ENCODE data around the gene ZNF3.

ZNF3 gene

DNA sequence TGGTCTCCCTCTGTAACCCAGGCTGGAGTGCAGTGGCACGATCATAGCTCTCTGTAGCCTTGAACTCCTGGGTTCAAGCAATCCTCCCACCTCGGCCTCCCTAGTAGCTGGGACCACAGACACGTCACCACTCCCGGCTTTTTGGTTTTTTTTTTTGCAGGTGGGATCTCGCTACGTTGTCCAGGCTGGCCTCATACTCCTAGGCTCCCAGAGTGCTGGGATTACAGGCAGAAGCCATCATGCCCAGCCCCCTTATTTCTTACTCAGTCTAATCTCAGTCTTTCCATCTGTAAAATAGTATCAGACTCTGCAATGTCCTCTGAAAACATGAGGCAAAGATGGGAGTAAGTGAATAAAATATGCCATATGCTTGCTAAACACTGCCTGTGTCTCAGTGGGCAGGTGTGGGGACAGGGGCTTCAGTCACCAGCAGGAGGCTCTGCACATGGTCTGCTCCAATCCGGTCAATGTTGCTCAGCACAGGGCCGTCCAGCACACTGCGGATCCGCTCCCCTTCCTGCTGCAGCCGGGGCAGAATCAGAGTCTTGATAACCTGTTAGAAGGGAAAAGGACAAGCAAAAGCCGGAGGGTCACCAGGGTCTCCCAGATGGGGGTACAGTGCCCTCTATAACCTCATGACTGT lies 28.1 kb upstream of the ZNF3 start:
- DNase-seq (ENCODE audit: low read depth), result no peak

DNA sequence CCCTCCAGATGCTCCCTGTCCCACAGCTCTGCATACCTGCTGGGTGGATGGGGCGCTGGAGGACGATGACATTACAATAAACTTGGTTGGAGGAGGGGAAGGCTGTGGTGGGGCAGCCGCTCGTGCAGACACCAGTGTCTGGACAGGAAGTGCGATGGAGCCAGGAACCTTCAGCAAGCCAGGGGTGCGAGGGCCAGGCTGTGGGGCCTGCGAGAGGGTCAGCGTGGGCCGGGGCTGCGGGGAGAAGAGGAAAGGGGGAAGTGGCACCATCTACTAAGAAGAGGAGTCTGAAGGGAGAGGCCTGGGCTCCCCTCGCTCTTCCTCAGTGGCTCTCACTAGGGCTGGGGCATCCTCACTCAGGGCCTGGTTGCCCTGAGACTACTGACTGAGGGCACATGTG lies 26.4 kb upstream of the ZNF3 start:
- DNase-seq (ENCODE audit: low read depth), result no peak

DNA sequence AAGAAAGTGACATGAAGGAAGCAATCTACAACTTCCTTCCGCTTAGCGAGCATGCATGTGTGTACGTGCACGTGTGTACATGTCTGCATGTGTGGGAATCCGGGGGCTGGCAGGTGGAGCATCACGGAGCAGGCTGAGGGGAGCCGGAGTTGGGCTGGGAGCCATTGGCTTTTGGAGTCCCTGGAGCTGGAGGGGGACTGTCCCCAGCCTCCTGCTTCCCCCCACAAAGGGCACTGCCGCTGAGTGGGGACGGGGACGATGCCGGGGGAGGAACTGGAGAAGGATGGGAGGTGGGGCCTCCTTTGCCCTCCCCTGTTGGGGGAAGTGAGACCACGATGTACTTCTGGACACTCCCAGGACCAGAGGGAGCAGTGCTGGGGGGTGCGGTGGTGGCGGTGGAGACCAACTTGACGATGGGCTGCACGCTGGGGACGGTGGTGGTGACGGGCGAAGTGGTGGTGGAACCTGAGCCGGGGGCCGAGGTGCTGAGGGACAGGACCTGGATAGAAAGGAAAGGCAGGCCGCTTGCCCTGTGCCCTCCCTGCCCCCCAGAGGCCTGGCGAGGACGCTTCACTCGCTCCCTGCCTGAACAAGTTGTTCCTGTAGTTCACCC lies 25.7 kb upstream of the ZNF3 start:
- DNase-seq (ENCODE audit: low read depth), result no peak

DNA sequence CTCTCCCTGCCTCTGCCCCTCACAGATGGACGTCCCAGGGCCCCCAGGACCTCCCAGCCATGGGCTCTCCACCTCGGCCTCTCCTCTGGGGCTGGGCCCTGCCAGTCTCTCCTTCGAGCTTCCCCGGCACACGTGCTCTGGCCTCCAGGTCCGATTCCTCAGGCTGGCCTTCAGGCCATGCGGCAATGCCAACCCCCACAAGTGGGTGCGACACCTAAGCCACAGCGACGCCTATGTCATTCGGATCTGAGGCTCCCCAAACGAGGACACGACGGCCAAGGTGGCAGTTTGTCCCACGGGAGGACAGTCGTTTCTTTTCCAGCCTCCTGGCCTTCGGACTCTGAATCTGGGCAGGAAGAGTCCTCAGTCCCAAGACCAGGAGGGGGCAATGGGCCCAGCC lies 25.1 kb upstream of the ZNF3 start:
- no peak for DNase-seq (ENCODE audit: low read depth)

DNA sequence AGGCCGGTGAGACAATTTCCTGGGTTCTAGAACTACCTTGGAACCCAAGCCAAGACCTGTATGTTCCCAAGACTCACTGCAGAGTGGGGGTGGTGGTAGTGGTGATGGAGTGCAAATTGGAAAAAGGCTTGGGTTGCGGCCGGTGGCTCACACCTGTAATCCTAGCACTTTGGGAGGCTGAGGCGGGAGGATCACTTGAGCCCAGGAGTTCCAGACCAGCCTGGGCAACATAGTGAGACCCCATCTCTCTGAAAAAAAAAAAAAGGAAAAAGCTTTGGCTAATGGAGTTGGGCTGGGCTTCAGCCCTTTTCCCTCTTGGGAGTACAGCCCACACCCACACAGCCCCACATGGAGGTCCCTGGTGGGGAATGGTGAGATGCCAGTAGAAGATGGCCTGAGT lies 24.0 kb upstream of the ZNF3 start:
- no peak for DNase-seq (ENCODE audit: low read depth)

DNA sequence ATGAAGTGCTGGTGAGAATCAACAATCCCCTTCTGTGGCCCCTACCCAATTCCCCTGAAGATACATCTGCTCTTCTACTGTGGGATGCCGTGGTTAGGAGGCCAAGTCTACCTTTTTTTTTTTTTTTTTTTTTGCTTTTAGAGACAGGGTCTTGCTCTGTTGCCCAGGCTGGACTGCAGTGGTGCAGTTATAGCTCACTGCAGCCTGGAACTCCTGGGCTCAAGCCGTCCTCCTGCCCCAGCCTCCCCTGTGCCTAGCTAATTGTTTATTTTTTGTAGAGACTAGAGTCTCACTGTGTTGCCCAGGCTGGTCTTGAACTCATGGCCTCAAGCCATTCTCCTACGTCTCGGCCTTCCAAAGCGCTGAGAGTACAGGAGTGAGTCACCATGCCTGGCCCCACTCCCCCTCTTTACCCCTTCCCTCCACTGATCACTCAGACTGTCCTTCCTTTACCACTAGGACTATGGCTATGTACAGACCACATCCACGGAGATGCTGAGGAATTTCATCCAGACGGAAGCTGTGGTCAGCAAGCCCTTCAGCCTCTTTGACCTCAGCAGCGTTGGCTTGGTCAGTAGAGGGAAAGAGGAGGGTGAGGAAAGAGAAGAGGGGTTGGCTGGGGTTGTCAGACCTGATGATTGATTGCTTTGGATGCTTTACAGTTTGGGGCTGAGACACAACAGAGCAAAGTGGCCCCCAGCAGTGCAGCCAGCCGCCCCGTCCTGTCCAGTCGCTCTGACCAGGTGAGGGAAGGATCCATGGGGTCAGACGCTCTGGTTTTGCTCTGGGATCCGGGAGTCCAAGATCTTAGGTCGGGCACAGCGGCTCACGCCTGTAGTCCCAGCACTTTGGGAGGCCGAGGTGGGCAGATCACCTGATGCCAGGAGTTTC lies 21.7 kb upstream of the ZNF3 start:
- DNase-seq (ENCODE audit: low read depth), result peak; percentile 100

DNA sequence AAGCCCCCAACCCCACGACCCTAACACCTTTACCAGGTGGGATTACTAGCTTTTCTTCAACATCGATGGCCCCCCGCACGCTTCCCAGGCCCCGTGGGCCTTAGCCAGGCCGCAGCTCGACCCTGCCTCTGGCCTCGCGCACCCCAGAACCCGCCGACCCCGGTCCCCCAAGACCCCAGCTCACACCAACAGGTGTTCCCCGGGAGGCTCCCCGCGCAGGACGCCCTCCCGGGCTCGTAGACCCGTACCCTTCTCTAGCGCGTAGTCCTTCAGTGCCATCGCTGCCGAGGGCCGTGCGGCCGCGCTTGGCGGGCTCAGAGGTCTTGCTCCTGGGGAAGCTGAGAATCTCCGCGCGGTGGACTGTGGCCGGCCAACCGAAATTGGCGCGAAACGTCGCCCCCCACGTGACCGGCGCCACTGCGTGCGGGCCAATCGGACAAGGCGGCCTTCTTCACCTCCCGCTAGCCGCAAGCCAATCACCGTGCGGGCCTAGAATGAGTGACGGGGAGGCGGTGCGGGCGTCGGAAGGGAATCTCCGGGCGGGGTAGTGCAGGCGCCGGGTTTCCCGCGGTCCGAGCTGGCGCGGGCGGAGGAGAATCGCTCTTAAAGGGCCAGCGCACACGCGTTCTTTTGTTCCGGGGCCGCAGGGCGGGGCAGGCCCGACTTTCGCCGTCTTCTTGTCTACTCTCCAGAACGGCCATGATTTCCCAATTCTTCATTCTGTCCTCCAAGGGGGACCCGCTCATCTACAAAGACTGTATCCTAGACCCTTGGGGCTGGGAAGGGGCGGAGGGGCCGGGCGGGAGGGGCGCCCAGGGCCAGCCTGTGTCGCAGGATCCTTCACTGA lies 19.7 kb upstream of the ZNF3 start, which contains the start of the genes AP4M1 and MCM7:
Gene AP4M1, plus strand, starts transcription at position 628 of the 847 bp plus-strand sequence. Its CDS starts 72 bp downstream, at position 700.
Gene MCM7, minus strand, starts transcription at position 382 of the 847 bp plus-strand sequence. Its CDS starts 103 bp downstream, at position 279.
- peak; percentile 99 for DNase-seq (ENCODE audit: low read depth)

DNA sequence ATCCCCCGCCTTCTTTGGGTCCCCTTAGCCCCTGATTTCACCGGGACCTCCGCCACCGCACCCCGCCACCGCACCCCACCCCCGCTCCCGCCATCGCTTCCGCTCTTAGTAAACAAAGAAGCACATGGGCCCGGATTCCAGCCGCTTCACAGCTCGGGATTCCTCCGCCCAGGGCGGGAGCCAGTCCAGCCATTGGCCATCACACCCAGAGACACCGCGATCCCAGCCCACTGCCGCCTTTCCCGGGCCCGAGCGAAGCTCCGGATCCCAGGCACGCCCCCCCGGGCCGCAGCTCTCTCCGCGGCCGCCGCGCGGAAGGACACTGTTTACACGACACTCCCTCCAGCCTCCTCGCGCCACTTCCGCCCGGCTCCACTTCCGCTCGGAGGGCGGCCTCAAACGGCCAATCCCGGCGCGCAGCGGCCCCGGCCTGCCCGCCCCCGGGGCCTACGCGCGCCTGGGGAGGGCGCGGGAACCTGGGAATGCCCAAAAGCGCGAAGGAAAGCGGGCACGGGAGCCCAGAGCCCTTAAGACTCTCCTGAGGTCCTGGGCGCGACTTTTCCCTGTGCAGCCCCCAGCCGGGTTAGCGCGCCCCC lies 19.0 kb upstream of the ZNF3 start:
- peak; percentile 98 for DNase-seq (ENCODE audit: low read depth)

DNA sequence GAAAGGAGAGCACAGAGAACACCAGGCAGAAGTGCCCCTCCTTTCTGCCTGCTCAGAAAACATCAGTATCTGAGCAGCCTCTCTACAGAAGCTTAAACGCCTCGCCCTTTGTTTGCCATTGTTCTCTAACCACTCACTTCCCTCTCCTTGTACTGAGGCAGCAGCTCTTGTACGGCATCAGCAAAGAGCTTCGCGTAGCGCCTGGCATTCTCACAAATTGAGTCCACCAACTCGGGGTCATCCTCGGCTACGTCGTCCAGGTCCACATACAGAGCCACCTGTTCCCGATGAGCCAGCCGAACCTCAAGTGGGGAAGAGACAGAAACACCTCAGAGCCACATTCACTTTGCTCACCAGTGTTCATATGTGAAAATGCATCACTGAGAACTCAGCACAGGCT lies 17.9 kb upstream of the ZNF3 start:
- no peak for DNase-seq (ENCODE audit: low read depth)

DNA sequence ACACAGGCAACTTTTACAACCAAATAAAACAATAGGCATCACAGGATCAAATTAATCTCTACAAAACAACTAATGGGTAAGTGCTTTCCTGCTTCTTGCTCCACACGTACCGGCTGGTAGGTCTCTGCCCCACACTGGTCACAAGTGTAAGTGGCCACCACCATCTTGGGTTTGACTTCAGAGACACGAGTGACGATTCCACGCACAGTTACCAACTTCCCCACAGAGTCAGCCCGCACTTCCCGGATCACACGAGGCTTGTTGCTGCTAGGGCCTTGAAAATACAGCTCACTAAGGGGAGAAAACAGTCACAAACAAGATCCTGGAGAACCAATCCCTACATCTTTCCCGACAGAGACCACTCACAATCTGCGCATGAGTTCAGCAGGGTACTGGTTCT lies 17.4 kb upstream of the ZNF3 start:
- no peak for DNase-seq (ENCODE audit: low read depth)

DNA sequence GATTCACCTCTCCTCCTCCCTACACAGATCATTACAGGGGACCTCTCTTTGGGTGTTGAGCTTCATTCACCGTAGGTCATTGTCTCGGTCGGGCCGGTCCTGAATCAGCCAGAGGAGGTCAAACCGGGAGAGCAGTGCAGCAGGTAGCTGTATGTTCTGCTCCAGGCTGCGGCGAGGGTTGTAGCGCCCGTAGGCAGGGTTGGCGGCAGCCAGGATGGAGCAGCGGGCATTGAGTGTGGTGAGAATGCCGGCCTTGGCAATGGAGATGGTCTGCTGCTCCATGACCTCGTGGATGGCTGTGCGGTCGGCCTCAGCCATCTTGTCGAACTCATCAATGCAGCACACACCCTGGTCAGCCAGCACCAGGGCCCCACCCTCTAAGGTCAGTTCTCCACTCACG lies 14.2 kb upstream of the ZNF3 start:
- DNase-seq (ENCODE audit: low read depth), result no peak

DNA sequence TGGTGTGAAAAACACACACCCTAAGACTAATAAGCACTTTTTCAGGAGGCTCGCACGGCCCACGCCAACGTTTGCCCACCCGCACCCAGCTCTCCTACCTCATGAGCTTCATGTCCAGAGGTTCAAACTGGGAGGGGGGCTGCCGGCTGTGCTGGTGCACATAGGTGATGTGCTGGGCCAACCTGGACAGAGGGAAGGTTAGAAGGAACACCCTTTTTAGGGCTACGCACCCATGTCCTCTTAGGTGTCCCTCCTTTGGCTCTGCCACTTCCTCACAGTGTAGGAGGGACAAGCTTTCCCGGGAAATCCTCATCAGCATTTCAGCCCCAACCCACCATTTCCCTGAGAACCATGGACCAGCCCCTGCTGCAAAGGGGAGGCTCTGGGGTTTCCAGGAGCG lies 13.8 kb upstream of the ZNF3 start:
- no peak for DNase-seq (ENCODE audit: low read depth)

DNA sequence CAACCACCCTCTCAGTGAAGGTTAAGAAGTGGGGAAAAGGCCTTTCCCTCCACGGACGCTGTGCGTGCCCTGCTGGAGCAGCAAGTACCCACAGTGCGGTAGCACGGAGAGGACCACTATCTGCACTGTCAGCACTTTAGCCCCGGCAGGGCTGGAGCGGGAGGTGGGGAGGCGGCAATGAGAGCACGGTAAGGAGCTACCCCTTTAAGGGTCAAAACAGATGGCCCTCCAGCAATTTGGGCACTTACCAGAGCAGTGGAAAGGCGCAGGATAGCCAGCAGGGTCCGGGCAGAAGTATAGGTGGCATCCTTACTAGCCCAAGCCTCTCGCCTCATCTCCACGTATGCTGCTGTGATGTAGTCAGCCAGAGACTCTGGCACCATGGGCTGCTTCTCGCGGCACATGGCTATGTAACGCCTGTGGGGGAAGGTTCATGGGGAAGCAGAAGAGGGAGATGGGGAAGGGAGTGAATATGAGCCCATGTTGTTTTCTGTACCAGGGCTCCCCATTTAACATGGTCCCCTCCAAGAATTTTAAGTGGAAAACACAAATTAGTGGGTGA lies 12.5 kb upstream of the ZNF3 start:
- no peak for DNase-seq (ENCODE audit: low read depth)

DNA sequence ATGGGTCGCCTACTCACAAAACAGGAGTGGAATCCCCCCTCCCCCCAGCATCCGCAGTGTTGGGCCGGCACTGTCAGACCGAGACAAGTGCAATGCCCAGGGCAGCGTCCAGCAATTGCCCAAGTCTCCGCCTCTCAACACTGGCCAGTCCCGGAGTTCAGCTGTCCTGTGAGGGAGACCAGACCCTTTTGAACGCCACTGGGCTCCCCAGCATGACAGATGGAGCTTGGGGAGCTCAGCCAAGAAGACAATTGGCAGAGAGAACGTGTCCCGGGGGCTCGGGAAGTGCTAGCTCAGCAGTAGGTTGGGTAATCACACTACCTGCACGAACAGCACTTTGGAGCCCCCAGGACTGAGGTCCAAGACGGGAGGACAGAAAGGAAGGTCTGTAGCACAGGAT lies 12.0 kb upstream of the ZNF3 start:
- peak; percentile 31 for DNase-seq (ENCODE audit: low read depth)

DNA sequence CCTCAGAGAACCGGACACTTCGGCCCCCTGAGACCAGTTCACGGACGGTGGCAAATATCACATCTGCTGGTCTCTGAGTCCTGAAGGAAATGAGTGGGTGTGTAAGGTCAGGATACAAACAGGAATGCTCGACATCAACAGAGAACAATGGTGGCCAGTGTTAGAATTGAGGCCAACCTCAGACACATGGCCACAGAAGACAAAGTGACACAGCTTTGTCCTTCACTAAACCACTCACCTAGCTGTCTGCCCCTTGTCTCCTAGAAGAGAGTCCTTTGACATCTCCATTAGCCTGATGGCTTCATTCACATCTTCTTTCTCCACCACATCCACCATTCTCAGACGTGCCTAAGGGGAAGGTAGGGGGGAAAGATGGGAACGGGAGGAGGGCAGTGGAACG lies 11.5 kb upstream of the ZNF3 start:
- no peak for DNase-seq (ENCODE audit: low read depth)

DNA sequence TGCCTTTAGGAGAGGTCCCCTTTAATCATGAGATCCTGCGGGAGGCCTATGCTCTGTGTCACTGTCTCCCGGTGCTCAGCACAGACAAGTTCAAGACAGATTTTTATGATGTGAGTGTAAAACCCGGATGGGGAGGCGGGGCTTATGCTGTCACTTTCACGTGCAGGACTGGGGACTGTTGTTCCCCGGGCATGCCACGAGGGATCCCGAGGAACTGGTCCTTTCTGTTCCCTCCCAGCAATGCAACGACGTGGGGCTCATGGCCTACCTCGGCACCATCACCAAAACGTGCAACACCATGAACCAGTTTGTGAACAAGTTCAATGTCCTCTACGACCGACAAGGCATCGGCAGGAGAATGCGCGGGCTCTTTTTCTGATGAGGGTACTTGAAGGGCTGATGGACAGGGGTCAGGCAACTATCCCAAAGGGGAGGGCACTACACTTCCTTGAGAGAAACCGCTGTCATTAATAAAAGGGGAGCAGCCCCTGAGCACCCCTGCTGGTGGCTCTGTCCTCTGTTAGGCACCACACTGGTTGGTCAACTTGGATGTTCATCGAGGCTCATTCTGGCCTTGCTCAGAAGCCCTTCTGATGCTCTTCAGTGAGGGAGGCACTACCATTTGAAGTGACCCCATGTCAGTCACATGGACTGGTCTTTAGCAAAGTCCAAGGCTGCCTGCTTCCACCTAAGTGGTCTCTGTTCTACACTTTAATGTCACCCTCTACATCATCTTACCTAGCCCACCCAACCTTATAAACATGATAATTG lies 10.1 kb upstream of the ZNF3 start:
- DNase-seq (ENCODE audit: low read depth), result no peak

DNA sequence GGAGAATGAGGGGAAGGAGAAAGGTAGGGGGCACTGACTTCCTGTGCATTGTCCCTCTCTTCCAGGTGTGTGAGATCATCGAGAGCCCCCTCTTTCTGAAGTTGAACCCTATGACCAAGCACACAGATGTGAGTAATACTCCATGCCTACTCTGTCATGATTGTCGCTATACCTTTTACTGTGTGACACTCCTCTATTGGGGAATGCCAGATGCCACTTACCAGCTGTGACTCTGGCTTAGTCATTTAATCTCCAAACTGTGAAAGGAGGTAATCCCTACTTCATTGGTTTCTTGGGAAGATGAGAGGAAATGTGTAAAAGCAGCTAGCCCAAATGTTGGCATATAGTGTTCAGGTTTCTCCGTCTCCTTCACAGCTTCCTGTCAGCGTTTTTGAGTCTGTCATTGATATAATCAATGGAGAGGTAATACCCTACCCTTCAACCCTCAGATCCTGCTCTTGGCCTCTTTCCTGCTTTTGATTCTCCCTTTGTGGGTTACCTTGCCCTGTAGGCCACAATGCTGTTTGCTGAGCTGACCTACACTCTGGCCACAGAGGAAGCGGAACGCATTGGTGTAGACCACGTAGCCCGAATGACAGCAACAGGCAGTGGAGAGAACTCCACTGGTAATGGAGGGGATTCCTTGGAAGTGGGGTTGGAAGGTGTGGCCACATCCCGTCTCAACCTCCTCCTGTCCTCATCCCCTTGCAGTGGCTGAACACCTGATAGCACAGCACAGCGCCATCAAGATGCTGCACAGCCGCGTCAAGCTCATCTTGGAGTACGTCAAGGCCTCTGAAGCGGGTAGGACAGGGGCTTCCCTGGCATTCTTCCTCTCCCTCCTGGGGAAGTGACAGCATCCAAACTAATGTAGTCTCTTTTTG lies 9.2 kb upstream of the ZNF3 start:
- DNase-seq (ENCODE audit: low read depth), result no peak

DNA sequence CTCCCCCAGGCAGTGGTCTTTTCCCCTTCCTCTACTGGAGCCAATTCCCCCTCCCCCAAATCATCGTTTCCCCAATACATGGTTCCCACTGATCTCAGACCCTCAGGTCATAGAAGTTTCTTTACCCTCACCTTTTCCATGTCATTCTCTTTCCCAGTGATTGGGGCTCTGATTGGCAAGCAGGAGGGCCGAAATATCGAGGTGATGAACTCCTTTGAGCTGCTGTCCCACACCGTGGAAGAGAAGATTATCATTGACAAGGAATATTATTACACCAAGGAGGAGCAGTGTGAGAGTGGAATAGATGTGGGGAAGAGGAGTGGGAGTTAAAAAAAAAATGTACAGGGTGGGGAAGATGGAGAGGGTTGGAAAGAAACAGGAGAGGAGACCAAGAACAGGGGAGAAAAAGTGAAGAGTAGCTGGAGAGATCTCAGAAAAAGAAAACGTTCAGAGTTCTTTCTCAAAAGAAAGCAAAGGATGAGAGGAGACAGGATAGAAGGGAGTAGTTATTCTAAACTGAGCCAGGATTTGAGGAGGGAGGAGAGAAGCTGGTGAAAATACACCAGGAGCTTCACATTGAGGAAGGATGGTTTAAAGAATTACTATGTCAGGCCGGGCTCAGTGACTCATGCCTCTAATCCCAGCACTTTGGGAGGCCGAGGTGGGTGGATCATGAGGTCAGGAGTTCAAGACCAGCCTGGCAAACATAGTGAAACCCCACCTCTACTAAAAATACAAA lies 8.1 kb upstream of the ZNF3 start:
- peak; percentile 66 for DNase-seq (ENCODE audit: low read depth)

Data from amniotic epithelial cell (primary cell).